K562 (cell line): Measurements from ENCODE around the gene AP3S2. TPM values are rescaled to one million over a fixed set of nuclear protein-coding genes. Genes with fewer than 3 reads are reported as not detected.

Experiments used
- ATAC-seq: fragments of 200-7000 bp; cut with Tn5 transposase; 3 replicates; pipeline ENCODE4 v1.9.1; 2020; ENCODE audit warnings: moderate library complexity
- BruUV-seq: library from RNA; stranded (reverse); fragments of 400-500 nt; replicated peaks from 2 replicates; lab custom pipeline; 2021; lab: Mats Ljungman, UMichigan
- CTCF ChIA-PET: fragments of 300-600 bp; formaldehyde crosslinking; extraction: SDS; loops from one replicate; lab custom pipeline; 2021; ENCODE audit warnings: low intra/inter-chr PET ratio; lab: Yijun Ruan, JAX
- POLR2A ChIA-PET: fragments of 300-600, 350-650 bp; sonication (Branson Sonifier 250); formaldehyde crosslinking; extraction: SDS; loops from one replicate; lab custom pipeline; 2021; ENCODE audit warnings: antibody characterized with exemption, inconsistent platforms; lab: Yijun Ruan, JAX
- DNase-seq, 4 experiments: peaks; one replicate each; pipeline versions ENCODE4 v3.0.0 to v3.0.0-alpha.2; 2011 to 2018; ENCODE audit warnings: low spot score in 3 of 4, mixed read lengths in 3 of 4; ENCODE audit errors: extremely low read depth in 1 of 4
- FAIRE-seq: peaks from 2 replicates; lab custom pipeline; 2011; peaks lifted over from hg19 to GRCh38; lab: Jason Lieb, UNC
- H2AFZ ChIP-seq: 2 replicates; pipeline ENCODE4 v1.6.0; 2011; ENCODE audit warnings: low read depth, low read length, control low read depth, inconsistent platforms
- H3K27ac ChIP-seq: fragments of 200-600 bp; 3 replicates; pipeline ENCODE4 v1.8.0; 2011; ENCODE audit warnings: low read depth, mild to moderate bottlenecking, control low read depth, inconsistent platforms, low read length, moderate library complexity, mixed read lengths; ENCODE audit errors: extremely low read depth
- H3K27me3 ChIP-seq, 2 experiments: fragments of 300-600 bp in 1 of 2; 2 replicates in 1 of 2; 3 replicates in 1 of 2; pipeline versions ENCODE4 v1.6.0 to v1.8.0; 2011; ENCODE audit warnings: inconsistent platforms in 2 of 2, low read length in 2 of 2, mild to moderate bottlenecking in 1 of 2, mixed read lengths in 1 of 2, moderate library complexity in 1 of 2; ENCODE audit not compliant: control insufficient read depth in 2 of 2, insufficient read depth in 2 of 2
- H3K36me3 ChIP-seq: fragments of 300-600 bp; 3 replicates; pipeline ENCODE4 v1.8.0; 2011; ENCODE audit warnings: mild to moderate bottlenecking, low read length, inconsistent platforms; ENCODE audit not compliant: control insufficient read depth, insufficient read depth
- H3K4me1 ChIP-seq, 2 experiments: fragments of 200-600 bp in 1 of 2; replicated peaks in 1 of 2; 2 replicates in 1 of 2; 3 replicates in 1 of 2; pipeline versions ENCODE4 v1.5.1 to v1.8.0; 2011; ENCODE audit warnings: inconsistent platforms in 2 of 2, low read length in 2 of 2, mild to moderate bottlenecking in 1 of 2, mixed read lengths in 1 of 2, moderate library complexity in 1 of 2; ENCODE audit not compliant: control insufficient read depth in 2 of 2, insufficient read depth in 2 of 2
- H3K4me2 ChIP-seq: 2 replicates; pipeline ENCODE4 v1.6.1; 2011; ENCODE audit warnings: low read length, control low read depth, inconsistent platforms, mixed read lengths; ENCODE audit not compliant: insufficient read depth
- H3K4me3 ChIP-seq: fragments of 200-600 bp; sonication (generic), shearing (Covaris generic); 2 replicates; pipeline ENCODE4 v1.5.1; 2016; ENCODE audit warnings: control low read depth, inconsistent platforms
- H3K79me2 ChIP-seq: fragments of 200-600 bp; 3 replicates; pipeline ENCODE4 v1.8.0; 2011; ENCODE audit warnings: low read length, inconsistent platforms; ENCODE audit not compliant: control insufficient read depth, insufficient read depth
- H3K9ac ChIP-seq, 2 experiments: 2 replicates each; pipeline versions ENCODE4 v1.6.0 to v1.6.1; 2011; ENCODE audit warnings: low read depth in 2 of 2, low read length in 2 of 2, control low read depth in 1 of 2, inconsistent platforms in 1 of 2, mild to moderate bottlenecking in 1 of 2, mixed read lengths in 1 of 2; ENCODE audit not compliant: insufficient read depth in 1 of 2
- H3K9me1 ChIP-seq: one replicate; pipeline ENCODE4 v1.6.0; 2011; ENCODE audit warnings: inconsistent platforms, mild to moderate bottlenecking, low read length, moderate library complexity; ENCODE audit not compliant: control insufficient read depth, insufficient read depth
- H3K9me3 ChIP-seq: replicated peaks from 2 replicates; pipeline ENCODE4 v1.5.1; 2011; ENCODE audit warnings: low read depth, low read length, inconsistent platforms; ENCODE audit not compliant: control insufficient read depth, insufficient read depth
- H4K20me1 ChIP-seq: replicated peaks from 2 replicates; pipeline ENCODE4 v1.6.1; 2011; ENCODE audit warnings: low read length, inconsistent platforms, mixed read lengths; ENCODE audit not compliant: control insufficient read depth, insufficient read depth
- BCL6 ChIP-seq: fragments of 250-450 bp; sonication (Bioruptor Pico); IDR thresholded peaks from 2 replicates; pipeline ENCODE4 v1.4.0; 2020
- CREBBP ChIP-seq: IDR thresholded peaks from one replicate; pipeline ENCODE4 v1.6.1; 2012; ENCODE audit warnings: low read depth, mild to moderate bottlenecking, control low read depth, inconsistent platforms, low read length
- DPF2 ChIP-seq: fragments of 450-650 bp; IDR thresholded peaks from 2 replicates; pipeline ENCODE4 v1.6.1; 2016
- EHMT2 ChIP-seq: fragments of 450-650 bp; IDR thresholded peaks from 2 replicates; pipeline ENCODE4 v1.6.1; 2018; ENCODE audit warnings: antibody characterized with exemption
- ELF4 ChIP-seq: fragments of 450-650 bp; formaldehyde crosslinking; IDR thresholded peaks from 2 replicates; pipeline ENCODE4 v1.4.0; 2022; ENCODE audit warnings: missing genetic modification characterization
- HNRNPLL ChIP-seq: fragments of 200-400 bp; formaldehyde crosslinking; IDR thresholded peaks from 2 replicates; pipeline ENCODE4 v1.6.1; 2017; ENCODE audit warnings: low read length, low read depth, mild to moderate bottlenecking; ENCODE audit not compliant: poor library complexity, severe bottlenecking
- KAT2B ChIP-seq: IDR thresholded peaks from one replicate; pipeline ENCODE4 v1.6.1; 2012; ENCODE audit warnings: low read depth, mild to moderate bottlenecking, control low read depth, inconsistent platforms, low read length, moderate library complexity
- NCOA2 ChIP-seq, 2 experiments: fragments of 450-650 bp; IDR thresholded peaks; 2 replicates each; pipeline ENCODE4 v1.6.1; 2018; ENCODE audit warnings: mild to moderate bottlenecking in 2 of 2, moderate library complexity in 1 of 2; ENCODE audit not compliant: partially characterized antibody in 2 of 2
- PHF21A ChIP-seq: fragments of 450-650 bp; IDR thresholded peaks from 2 replicates; pipeline ENCODE4 v1.6.1; 2017; ENCODE audit warnings: low read depth, borderline replicate concordance
- SAP30 ChIP-seq: fragments of 200-600 bp; sonication (generic); IDR thresholded peaks from 2 replicates; pipeline ENCODE4 v1.6.1; 2012; ENCODE audit warnings: borderline replicate concordance, low read depth, mild to moderate bottlenecking, moderate library complexity, low read length, control low read depth, inconsistent platforms; ENCODE audit not compliant: insufficient read depth, poor library complexity, severe bottlenecking
- TAL1 ChIP-seq: fragments of 450-650 bp; IDR thresholded peaks from 2 replicates; pipeline ENCODE4 v1.6.1; 2016; ENCODE audit warnings: mild to moderate bottlenecking
- ZKSCAN8 ChIP-seq: fragments of 200-800 bp; sonication (Bioruptor generic); IDR thresholded peaks from 2 replicates; pipeline ENCODE4 v1.6.1; 2016; ENCODE audit warnings: missing genetic modification characterization, missing compliant biosample characterization
- ZNF239 ChIP-seq: fragments of 250-450 bp; sonication (Bioruptor Pico); IDR thresholded peaks from 2 replicates; pipeline ENCODE4 v1.4.0; 2020; ENCODE audit warnings: mild to moderate bottlenecking
- ZNF282 ChIP-seq: sonication (generic); formaldehyde crosslinking; IDR thresholded peaks from 2 replicates; pipeline ENCODE4 v1.8.1; 2023; ENCODE audit warnings: missing genetic modification reagents
- ZNF764 ChIP-seq: fragments of 250-450 bp; sonication (Bioruptor Pico); IDR thresholded peaks from 2 replicates; pipeline ENCODE4 v1.4.0; 2020; ENCODE audit warnings: low read depth, mild to moderate bottlenecking, moderate library complexity
- ZSCAN29 ChIP-seq: fragments of 450-650 bp; IDR thresholded peaks from 2 replicates; pipeline ENCODE4 v1.6.1; 2017
- WGBS: fragments of 100-300 bp; shearing (Covaris generic); methylation state at CpG from one replicate; pipeline ENCODE4 v1.1.6; 2016; ENCODE audit warnings: low coverage, mixed read lengths; ENCODE audit not compliant: insufficient coverage; ENCODE audit errors: missing lambda C conversion rate; 5-methylcytosine and 5-hydroxymethylcytosine counted together
- in situ Hi-C: fragments of 300-500 bp; cut with MboI; formaldehyde crosslinking; loops from 4 replicates; pipeline ENCODE4 v1.15.0; 2018; ENCODE audit warnings: inconsistent platforms, mixed read lengths
- intact Hi-C: fragments of 100-400 bp; cut with micrococcal nuclease; formaldehyde crosslinking; loops from 2 replicates; pipeline ENCODE4 v1.14.2; 2022
- polyA plus RNA-seq, 8 experiments: library from polyadenylated mRNA; depleted of rRNA in 4 of 8; stranded (reverse) in 5 of 8; unstranded in 3 of 8; fragments of >200 nt; fragmentation: Nextera tagmentation in 2 of 8; fragmentation: Illumina TruSeq in 1 of 8; extraction: Ambion mirVana in 2 of 8; extraction: Trizol in 1 of 8; gene quantifications; 2 replicates each; pipeline versions ENCODE4 v1.2.1 to v1.2.3, GENCODE V29; 2011 to 2014; ENCODE audit warnings: inconsistent platforms in 1 of 8, missing spikeins in 1 of 8
- total RNA-seq, 7 experiments: library from RNA; depleted of rRNA in 6 of 7; stranded (reverse); fragments of >200 nt in 6 of 7; fragmentation: Illumina TruSeq in 2 of 7; extraction: Trizol in 2 of 7; gene quantifications; 2 replicates each; pipeline versions ENCODE4 v1.2.1 to v1.2.3, GENCODE V29; 2011 to 2021; ENCODE audit warnings: low replicate concordance in 1 of 7
- TF ChIP-seq, protein P1 (sequence below): fragments of 250-450 bp; sonication (Bioruptor Pico); IDR thresholded peaks from 2 replicates; pipeline ENCODE4 v1.8.0; 2022; ENCODE audit warnings: inconsistent platforms, mild to moderate bottlenecking, moderate library complexity, borderline replicate concordance
- TF ChIP-seq, protein P2 (sequence below): IDR thresholded peaks from 2 replicates; pipeline ENCODE4 v1.6.1; 2014; ENCODE audit warnings: antibody characterized with exemption
- TF ChIP-seq, protein P3 (sequence below): sonication (generic); formaldehyde crosslinking; IDR thresholded peaks from 2 replicates; pipeline ENCODE4 v1.8.1; 2022; ENCODE audit warnings: missing genetic modification reagents

AP3S2 gene
- total and polyA plus RNA-seq, 9 of the 15 experiments (the other 6 are each of a cell fraction or from before 2014, with no cell fraction given) = 16.4 to 54.1 (median 37.4) TPM

DNA sequence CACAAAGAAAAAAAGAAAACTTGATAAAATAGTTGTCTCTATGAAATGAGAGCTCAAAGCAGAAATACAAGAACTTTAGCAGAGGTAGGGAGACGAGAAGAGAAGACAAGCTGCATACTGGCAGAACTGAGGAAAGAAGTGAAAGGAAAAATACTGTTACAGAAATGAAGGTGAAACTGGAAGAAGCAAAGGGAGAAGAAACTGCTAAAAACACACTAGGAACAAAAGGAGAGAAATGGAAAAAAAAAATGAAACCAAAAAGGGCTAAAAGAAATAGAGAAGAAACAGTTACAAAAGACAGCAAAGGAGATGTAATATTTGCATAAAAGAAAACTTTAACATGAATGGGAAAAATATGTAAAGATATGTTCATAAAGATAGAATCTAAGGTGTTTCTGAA is 51.8 kb downstream of the AP3S2 start:
- H3K4me2 ChIP-seq = no peak overlapping the region
- TF ChIP-seq, protein P1, sequence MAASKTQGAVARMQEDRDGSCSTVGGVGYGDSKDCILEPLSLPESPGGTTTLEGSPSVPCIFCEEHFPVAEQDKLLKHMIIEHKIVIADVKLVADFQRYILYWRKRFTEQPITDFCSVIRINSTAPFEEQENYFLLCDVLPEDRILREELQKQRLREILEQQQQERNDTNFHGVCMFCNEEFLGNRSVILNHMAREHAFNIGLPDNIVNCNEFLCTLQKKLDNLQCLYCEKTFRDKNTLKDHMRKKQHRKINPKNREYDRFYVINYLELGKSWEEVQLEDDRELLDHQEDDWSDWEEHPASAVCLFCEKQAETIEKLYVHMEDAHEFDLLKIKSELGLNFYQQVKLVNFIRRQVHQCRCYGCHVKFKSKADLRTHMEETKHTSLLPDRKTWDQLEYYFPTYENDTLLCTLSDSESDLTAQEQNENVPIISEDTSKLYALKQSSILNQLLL (CRISPR knock-in tag) = no peak
- TF ChIP-seq ELF4 (CRISPR knock-in tag) (no peak), ZNF764 (CRISPR knock-in tag) (no peak), ZKSCAN8 (CRISPR knock-in tag) (no peak), KAT2B (no peak), PHF21A (no peak), BCL6 (no peak), HNRNPLL (no peak), DPF2 (no peak), TAL1 (no peak), ZNF282 (CRISPR knock-in tag) (no peak), ZSCAN29 (no peak), NCOA2 (IDR thresholded peaks at IDR 0.05; ENCODE audit: partially characterized antibody in 2 of 2) (no peak), ZNF239 (no peak), SAP30 (no peak), EHMT2 (no peak), CREBBP (no peak)
- TF ChIP-seq, protein P2, sequence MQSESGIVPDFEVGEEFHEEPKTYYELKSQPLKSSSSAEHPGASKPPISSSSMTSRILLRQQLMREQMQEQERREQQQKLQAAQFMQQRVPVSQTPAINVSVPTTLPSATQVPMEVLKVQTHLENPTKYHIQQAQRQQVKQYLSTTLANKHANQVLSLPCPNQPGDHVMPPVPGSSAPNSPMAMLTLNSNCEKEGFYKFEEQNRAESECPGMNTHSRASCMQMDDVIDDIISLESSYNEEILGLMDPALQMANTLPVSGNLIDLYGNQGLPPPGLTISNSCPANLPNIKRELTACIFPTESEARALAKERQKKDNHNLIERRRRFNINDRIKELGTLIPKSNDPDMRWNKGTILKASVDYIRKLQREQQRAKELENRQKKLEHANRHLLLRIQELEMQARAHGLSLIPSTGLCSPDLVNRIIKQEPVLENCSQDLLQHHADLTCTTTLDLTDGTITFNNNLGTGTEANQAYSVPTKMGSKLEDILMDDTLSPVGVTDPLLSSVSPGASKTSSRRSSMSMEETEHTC = no peak
- TF ChIP-seq, protein P3, sequence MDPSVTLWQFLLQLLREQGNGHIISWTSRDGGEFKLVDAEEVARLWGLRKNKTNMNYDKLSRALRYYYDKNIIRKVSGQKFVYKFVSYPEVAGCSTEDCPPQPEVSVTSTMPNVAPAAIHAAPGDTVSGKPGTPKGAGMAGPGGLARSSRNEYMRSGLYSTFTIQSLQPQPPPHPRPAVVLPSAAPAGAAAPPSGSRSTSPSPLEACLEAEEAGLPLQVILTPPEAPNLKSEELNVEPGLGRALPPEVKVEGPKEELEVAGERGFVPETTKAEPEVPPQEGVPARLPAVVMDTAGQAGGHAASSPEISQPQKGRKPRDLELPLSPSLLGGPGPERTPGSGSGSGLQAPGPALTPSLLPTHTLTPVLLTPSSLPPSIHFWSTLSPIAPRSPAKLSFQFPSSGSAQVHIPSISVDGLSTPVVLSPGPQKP (CRISPR knock-in tag) = no peak
- no peak overlapping the region for H3K4me3 ChIP-seq
- FAIRE-seq = no peak
- no peaks in the 10 kb centered on the region for H3K79me2 ChIP-seq
- in situ Hi-C loops = no loop called here
- no peak overlapping the region for H3K27ac ChIP-seq
- H3K9me1 ChIP-seq = peaks cover 4% of the 10 kb centered on the region
- peaks cover 27% of the 10 kb centered on the region; the same call in 2 of the 3 replicates for H3K36me3 ChIP-seq
- CTCF ChIA-PET = no interaction called here
- BruUV-seq = no TSS peak
- POLR2A ChIA-PET = no interaction called here
- no peaks in the 10 kb centered on the region for H3K27me3 ChIP-seq
- H3K9ac ChIP-seq = no peak overlapping the region
- no peak for DNase-seq
- H3K4me1 ChIP-seq = no peaks in the 10 kb centered on the region
- H2AFZ ChIP-seq = no peak overlapping the region
- intact Hi-C loops = no loop called here
- no peaks in the 10 kb centered on the region for H3K9me3 ChIP-seq
- ATAC-seq = no peak
- H4K20me1 ChIP-seq = no peaks in the 10 kb centered on the region
- 67% methylated on average over 1 of the region's 1 CpG for WGBS
